OCI-LY1 (cell line): ENCODE results near the gene SH3BP4.

Experiments used
- EZH2 ChIP-seq: fragments of 200-600 bp; sonication (generic), shearing (Covaris generic); IDR thresholded peaks from 2 replicates; pipeline ENCODE4 v1.8.0; 2017; ENCODE audit warnings: borderline replicate concordance, mixed run types, mild to moderate bottlenecking, antibody characterized with exemption, low read length, moderate library complexity, mixed read lengths
- TF ChIP-seq, protein P1 (sequence below): fragments of 200-600 bp; sonication (generic), shearing (Covaris generic); IDR thresholded peaks from 2 replicates; pipeline ENCODE4 v1.5.1; 2017; ENCODE audit warnings: mild to moderate bottlenecking, antibody characterized with exemption, low read length, moderate library complexity, mixed read lengths

- TF ChIP-seq, protein P1, sequence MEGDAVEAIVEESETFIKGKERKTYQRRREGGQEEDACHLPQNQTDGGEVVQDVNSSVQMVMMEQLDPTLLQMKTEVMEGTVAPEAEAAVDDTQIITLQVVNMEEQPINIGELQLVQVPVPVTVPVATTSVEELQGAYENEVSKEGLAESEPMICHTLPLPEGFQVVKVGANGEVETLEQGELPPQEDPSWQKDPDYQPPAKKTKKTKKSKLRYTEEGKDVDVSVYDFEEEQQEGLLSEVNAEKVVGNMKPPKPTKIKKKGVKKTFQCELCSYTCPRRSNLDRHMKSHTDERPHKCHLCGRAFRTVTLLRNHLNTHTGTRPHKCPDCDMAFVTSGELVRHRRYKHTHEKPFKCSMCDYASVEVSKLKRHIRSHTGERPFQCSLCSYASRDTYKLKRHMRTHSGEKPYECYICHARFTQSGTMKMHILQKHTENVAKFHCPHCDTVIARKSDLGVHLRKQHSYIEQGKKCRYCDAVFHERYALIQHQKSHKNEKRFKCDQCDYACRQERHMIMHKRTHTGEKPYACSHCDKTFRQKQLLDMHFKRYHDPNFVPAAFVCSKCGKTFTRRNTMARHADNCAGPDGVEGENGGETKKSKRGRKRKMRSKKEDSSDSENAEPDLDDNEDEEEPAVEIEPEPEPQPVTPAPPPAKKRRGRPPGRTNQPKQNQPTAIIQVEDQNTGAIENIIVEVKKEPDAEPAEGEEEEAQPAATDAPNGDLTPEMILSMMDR = no peak
- TF ChIP-seq EZH2 = no peak
These were observed 97.3 kb downstream of the SH3BP4 start for GRCh38 chr2:235049069-235049468.
